GM19023 (cell line): ENCODE measurements around the gene SNX32.
"Not testable (repeated sequence)": the region's sequence is repeated elsewhere in the genome, so short reads cannot be mapped to it uniquely, and the experiment has no call there.

ENCODE experiments used
- ATAC-seq: cut with Tn5 transposase; IDR thresholded peaks from one replicate; pipeline ENCODE4 v1.9.1; 2021; ENCODE audit warnings: mild to moderate bottlenecking, moderate library complexity; ENCODE audit not compliant: unreplicated experiment

SNX32 gene

GRCh38 chr11:65822776-65823528, 10.8 kb upstream of the SNX32 start:
- ATAC-seq = no peak

- no peak for ATAC-seq
Observed at GRCh38 chr11:65826984-65827735, 6.6 kb upstream of the SNX32 start.

GRCh38 chr11:65829459-65829858, 4.3 kb upstream of the SNX32 start:
- no peak for ATAC-seq

GRCh38 chr11:65832231-65832630, 1.5 kb upstream of the SNX32 start:
- not testable (repeated sequence) for ATAC-seq

GRCh38 chr11:65834202-65834601, 439 bp downstream of the SNX32 start:
- no peak for ATAC-seq

GRCh38 chr11:65842144-65842543, 8.4 kb downstream of the SNX32 start:
- no peak for ATAC-seq

- ATAC-seq = no peak
Observed at GRCh38 chr11:65843811-65844210, 10.0 kb downstream of the SNX32 start.

- no peak for ATAC-seq
Observed at GRCh38 chr11:65844231-65844872, 10.6 kb downstream of the SNX32 start.

- no peak for ATAC-seq
Observed at GRCh38 chr11:65847746-65848145, 14.0 kb downstream of the SNX32 start.

GRCh38 chr11:65848693-65849092, 14.9 kb downstream of the SNX32 start:
- not testable (repeated sequence) for ATAC-seq

- ATAC-seq = no peak
Observed at GRCh38 chr11:65849366-65849765, 15.6 kb downstream of the SNX32 start.

- no peak for ATAC-seq
Observed at GRCh38 chr11:65849771-65850216, 16.0 kb downstream of the SNX32 start.

GRCh38 chr11:65850217-65851082, 16.7 kb downstream of the SNX32 start:
- ATAC-seq = no peak

GRCh38 chr11:65851083-65851579, 17.4 kb downstream of the SNX32 start:
- ATAC-seq = no peak

- no peak for ATAC-seq
Observed at GRCh38 chr11:65851811-65852507, 18.2 kb downstream of the SNX32 start.

- ATAC-seq = no peak
Observed at GRCh38 chr11:65852508-65853245, 18.9 kb downstream of the SNX32 start.

GRCh38 chr11:65853246-65853979, 19.6 kb downstream of the SNX32 start:
- no peak for ATAC-seq

- ATAC-seq = no peak
Observed at GRCh38 chr11:65854161-65854592, 20.4 kb downstream of the SNX32 start.
